NCI-H69 (cell line): ENCODE data around the gene MRGPRG.
A peak's percentile ranks its signal among the peaks of the same experiment; 100 is the strongest.
"Not testable (repeated sequence)": the region's sequence is repeated elsewhere in the genome, so short reads cannot be mapped to it uniquely, and the experiment has no call there.

Experiments used
- DNase-seq: peaks from one replicate; lab custom pipeline; 2025; lab: John Stamatoyannopoulos, UW

The MRGPRG gene, protein sequence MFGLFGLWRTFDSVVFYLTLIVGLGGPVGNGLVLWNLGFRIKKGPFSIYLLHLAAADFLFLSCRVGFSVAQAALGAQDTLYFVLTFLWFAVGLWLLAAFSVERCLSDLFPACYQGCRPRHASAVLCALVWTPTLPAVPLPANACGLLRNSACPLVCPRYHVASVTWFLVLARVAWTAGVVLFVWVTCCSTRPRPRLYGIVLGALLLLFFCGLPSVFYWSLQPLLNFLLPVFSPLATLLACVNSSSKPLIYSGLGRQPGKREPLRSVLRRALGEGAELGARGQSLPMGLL

DNA sequence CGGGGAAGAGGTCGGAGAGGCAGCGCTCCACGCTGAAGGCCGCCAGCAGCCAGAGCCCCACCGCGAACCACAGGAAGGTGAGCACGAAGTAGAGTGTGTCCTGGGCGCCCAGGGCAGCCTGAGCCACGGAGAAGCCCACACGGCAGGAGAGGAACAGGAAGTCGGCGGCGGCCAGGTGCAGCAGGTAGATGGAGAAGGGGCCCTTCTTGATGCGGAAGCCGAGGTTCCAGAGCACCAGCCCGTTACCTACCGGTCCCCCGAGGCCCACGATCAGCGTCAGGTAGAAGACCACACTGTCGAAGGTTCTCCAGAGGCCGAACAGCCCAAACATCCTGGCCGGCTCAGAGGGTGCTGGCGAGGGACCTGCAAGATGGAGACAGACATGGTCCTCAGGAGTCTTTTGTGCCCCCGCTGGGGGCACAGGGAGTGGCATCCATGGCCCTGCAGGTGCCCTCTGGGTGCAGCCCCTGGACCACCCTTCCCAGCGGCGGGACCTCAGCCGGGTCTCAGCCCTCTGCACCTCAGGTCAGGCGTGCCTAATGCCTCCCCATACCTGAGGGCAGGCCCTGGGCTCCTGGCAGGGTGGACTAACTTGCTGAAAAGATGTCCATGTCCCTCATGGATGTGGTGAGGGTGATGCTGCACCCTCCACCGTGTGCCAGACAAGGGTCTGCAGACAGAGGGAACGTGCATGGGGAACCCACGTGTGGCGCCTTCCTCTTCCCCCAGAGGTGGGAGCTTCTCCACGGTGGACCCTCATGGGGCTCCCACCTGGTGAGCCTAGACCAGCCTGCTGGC is at the start of gene MRGPRG:
Gene MRGPRG (minus strand): TSS at position 331 of the 798 bp plus-strand sequence. CDS start 0 bp downstream, at position 331.
- no peak for DNase-seq

GRCh38 chr11:3262548-3262947 is 43.9 kb upstream of the MRGPRG start:
- not testable (repeated sequence) for DNase-seq

DNA sequence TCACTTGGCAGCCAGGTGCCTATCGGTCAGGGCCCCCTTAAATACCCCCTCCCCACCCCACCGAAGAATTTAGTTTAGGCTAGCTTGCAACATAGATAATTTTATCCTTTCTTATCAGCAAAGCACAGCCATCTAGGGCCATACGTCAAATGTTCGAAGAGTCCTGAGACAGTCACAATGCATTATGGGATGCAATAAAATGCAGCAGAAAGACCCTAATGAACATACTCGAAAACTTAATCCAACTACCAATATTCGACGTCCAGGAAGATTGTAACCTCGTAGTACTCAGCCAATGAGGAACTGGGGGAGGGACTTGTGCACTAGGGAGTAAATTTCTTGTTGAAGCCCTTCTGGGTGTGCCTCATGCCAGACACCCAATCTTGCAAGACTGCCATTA is 43.2 kb upstream of the MRGPRG start:
- not testable (repeated sequence) for DNase-seq

- not testable (repeated sequence) for DNase-seq
Measured at GRCh38 chr11:3257509-3257908, 38.9 kb upstream of the MRGPRG start.

GRCh38 chr11:3255241-3255640 is 36.6 kb upstream of the MRGPRG start:
- not testable (repeated sequence) for DNase-seq

- DNase-seq = not testable (repeated sequence)
Measured at GRCh38 chr11:3254773-3255172, 36.2 kb upstream of the MRGPRG start.

- no peak for DNase-seq
Measured at GRCh38 chr11:3245071-3245470, 26.5 kb upstream of the MRGPRG start.

DNA sequence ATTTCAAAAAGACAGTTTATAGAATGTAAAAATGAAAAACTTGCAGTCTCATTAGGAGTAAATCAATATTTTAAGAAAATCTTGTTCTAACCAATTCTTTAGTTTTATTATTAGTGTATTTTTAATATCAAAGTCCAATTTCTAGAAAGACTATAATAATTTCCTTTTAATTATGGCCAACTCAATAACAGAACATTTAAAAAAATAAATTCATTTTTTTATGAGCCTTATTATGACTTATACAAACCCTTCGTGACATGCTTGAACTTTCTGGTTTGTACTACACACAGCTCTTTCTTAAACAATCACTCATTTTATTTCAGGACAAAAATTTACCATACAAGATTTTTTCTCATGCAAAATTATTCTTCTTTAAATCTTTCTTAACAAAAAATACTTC is 25.3 kb upstream of the MRGPRG start:
- DNase-seq = no peak

GRCh38 chr11:3237119-3237518 is 18.5 kb upstream of the MRGPRG start:
- no peak for DNase-seq

DNA sequence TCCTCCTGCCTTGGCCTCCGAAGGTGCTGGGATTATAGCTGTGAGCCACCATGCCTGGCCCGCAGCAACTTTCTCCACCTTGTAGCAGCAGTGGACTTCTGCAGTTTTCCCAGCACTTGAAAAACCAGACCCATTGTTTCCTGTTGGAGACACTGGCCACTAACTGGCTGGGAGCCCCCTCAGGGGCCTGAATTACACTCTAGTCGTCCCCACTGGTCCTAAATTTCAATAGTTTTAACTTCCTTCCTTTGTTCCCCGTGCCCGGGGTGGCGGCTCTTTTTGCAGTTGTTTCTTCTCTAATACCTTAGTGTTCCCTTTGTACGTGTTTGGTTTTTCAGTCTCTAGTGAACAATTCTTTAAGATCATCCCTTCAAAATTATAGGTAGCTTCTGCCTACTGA is 16.2 kb upstream of the MRGPRG start:
- no peak for DNase-seq

GRCh38 chr11:3232956-3233355 is 14.3 kb upstream of the MRGPRG start:
- DNase-seq = no peak

DNA sequence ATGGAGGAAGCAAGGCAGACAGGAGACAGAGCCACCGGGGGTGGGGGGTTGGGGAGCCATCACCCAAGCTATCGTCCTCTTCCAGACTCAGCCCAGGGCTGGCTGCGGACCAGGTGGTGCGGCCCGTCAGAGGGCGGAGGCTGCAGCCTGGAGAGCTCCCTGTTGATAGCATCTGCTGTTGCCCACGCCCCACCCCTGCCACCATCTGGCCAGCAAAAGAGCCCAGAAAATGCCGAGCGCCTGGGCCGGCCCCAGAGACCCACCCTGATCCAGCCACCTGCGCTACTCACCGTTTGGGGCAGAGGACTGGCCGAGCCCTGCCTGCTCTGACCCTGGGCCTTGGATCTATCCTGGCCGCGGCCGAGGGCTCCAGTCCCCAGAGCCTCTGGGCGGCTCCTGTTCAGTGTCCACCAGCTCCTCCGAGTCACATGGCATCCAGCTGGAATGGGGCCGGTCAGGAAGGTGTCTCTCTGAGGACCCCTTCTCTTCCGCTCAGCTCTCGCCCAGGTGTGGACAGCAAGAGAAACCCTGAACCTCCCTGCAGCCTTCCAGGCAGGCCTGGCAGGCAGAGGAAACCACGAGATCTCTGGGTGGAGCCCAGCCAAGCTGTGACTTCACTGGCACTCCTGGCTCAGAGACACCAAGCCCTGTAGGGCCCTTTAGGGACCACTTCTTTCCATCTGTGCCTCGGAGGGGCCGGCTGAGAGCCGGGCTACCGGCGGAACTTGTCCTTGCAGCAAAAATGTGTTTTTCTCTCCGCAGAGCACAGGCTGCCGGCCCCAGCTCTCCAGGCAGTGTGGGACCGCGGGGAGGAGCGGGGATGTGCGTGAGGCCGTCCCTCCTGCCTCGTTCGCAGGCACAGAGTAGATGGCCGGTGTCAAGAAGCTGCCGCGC is 13.5 kb upstream of the MRGPRG start, which contains the start of gene MRGPRE:
Gene MRGPRE (minus strand): TSS at position 567 of the 894 bp plus-strand sequence. CDS start 3,618 bp downstream, outside the sequence.
- DNase-seq = peak; percentile 80

DNA sequence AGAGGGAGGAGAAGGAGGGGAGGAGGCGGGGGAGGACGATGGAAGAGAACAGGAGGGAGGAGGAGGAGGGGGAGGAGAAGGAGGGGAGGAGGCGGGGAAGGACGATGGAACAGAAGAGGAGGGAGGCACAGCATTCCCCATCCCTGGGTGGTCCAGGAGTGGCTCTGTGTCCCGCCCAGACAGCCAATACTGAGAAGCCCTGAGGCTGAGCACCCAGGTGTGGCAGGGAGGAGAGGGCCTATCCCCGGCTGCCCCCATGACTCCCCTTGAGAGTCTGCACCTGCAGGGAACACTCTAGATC is 12.9 kb upstream of the MRGPRG start:
- DNase-seq = no peak

DNA sequence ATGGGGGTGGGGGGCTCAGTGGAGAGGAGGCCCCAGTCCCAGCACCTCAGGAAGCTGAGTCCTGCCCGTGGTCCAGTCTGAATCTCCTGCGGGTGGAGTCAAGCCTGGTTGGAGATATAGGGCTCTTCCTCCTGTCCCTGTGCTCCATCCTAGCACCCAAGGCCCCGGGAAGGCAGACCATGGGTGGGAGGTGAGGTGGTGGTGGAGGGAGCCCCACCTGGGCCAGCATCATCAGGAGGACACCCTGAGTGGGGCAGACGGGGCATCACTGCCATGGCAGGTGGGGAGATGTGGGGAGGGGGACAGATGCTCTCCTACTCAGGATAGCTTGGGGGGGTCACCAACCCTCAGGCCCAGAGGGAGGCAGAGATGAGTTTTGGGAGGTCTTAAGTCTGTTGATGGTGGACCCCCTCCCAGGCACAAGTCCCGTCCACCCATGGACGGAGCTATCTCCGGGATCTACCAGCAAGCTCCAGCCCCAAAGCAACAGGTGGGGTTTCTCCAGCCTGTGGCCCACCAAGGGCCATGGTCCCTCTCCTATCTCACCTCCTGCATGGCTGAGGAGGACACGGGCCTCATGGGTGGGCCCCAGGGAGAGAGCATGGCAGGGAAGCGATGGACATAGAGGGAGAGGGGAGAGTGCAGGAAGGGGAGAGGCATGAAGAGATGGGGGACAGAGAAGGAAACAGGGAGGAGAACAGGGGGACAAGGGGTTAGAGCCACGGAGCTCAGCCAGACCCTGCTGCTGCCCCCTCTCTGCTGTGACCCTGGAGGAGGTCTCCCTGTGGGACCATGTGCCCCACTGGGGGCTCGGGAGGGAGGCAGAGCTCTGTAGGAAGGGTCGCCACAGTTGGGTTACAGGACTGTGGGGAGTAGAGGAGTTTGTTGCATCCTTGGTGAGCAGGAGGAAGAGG is 12.3 kb upstream of the MRGPRG start:
- no peak for DNase-seq

GRCh38 chr11:3229673-3230630 is 11.3 kb upstream of the MRGPRG start:
- no peak for DNase-seq

DNA sequence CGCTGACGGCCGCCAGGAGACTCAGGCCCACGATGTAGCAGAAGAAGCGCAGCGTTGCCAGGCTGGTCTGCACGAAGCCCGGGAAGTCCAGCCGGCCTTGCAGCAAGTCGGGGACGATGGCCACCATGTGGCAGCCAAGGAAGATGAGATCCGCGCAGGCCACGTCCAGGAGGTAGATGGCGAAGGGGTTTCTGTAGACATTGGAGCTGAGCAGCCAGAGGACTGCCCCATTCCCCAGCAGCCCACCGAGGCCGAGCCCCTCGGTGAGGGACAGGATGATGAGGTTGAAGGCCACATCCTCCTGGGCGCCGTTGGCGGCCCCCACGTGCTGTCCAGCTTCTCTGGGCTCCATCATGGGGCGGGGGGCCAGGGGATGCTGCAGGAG is 9.8 kb upstream of the MRGPRG start:
- DNase-seq = no peak

- DNase-seq = no peak
Measured at GRCh38 chr11:3227568-3228444, 9.2 kb upstream of the MRGPRG start.

- DNase-seq = no peak
Measured at GRCh38 chr11:3226846-3227567, 8.4 kb upstream of the MRGPRG start.
